NCI-H526 treated with DMSO at 0.1 percent for 48 hours (cell line): ENCODE results near the gene PDXP.

Experiments used
- DNase-seq: peaks from one replicate; lab custom pipeline; 2025; lab: John Stamatoyannopoulos, UW

PDXP gene

GRCh38 chr22:37697538-37697835 lies 39.0 kb downstream of the PDXP start:
- DNase-seq: no peak

DNA sequence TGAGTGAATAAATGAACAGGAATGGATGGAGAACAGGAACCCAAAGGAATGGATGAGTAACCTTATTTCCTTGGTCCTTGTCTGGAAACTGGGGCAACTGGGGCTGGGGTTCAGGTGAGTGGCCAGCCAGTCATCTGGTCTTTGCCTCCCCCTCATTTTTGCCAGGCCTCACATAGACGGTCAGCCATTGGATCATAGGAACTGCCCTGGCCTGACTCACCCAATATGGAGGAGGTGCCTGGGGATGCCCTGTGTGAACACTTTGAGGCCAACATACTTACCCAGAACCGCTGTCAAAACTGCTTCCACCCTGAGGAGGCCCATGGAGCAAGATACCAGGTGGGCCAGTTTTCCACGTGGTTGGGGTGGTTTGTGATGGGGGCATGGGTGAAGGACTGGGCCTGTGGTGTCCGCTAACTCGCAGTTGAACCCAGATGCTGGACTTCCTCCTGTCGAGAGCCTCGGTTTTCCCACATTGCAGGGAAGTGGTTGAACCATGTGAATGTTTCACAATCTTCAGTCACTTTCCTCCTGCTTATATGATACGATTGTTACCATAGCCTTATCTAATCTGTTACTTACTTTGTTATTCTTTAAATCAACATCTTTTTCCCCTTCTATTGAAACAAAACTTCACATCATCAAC lies 42.7 kb downstream of the PDXP start:
- DNase-seq: no peak

GRCh38 chr22:37703906-37704305 lies 45.4 kb downstream of the PDXP start:
- no peak for DNase-seq

DNA sequence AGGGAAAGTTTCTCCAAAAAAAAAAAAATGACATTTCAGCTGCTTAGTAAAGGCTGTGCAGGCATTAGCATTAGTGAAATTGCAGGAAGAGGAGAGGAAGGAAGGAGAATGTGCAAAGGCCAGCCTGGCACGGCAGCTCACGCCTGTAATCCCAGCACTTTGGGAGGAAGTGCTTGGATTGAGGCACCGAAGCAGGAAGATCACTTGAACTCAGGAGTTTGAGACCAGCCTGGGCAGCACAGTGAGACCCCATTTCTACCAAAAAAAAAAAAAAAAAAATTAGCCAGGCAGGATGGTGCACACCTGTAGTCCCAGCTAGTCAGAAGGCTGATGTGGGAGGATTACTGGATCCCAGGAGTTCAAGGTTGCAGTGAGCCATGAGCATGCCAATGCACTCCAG lies 46.1 kb downstream of the PDXP start:
- no peak for DNase-seq

DNA sequence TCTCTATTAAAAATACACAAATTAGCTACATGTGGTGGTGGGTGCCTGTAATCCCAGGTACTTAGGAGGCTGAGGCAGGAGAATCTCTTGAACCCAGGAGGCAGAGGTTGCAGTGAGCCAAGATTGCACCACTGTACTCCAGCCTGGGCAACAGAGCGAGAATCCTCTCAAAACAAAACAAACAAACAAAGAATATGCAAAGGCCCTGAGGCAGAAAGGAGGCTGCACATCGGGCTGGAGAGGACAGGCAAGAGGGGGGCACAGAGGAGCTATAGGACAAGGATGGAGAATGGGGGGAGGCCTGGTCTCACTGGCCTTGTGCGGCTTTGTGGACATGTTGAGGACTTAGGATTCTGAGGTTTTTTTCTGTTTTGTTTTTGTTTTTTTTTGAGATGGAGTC lies 46.7 kb downstream of the PDXP start:
- DNase-seq: no peak

DNA sequence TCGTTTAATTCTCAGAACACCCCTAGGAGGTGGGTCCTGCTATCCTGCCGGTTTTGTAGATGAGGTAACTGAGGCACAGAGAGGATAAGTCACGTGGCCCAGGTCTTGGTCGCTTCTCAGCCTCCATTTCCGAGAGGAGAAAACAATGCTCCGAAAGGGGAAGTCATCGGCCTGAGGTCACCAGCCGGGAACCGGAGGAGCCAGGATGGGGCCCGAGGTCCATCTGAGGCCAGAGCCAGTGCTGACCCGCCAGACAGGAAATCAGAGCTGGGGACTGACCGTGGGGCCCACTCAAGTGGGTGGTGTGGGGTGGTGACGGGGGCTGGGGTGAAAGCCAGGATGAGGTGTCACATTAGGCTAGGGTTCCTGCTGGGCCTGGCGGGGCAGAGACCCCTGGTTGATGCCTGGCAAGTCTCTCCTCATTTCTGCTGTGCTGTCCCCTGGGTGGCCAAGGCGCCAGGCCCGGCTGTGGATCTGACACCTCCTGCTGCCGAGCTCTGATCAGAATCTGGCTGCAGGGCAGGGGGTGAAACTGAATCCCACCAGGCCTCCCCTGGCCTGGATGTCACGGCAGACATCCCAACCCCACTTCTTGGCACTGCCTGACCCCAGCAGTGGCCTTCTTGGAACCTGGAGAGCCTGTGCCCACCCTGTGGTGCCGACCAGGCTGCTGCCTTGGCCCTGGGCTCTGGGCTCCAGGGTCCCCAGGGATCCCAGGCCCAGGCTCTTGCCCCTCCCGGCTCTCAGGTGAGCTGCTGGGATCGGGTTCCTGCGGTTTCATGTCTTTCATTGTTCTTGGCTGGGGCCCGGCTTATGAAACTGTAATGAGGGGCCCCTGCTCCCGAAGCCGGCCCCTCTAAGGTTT lies 50.3 kb downstream of the PDXP start:
- peak; percentile 20 for DNase-seq

DNA sequence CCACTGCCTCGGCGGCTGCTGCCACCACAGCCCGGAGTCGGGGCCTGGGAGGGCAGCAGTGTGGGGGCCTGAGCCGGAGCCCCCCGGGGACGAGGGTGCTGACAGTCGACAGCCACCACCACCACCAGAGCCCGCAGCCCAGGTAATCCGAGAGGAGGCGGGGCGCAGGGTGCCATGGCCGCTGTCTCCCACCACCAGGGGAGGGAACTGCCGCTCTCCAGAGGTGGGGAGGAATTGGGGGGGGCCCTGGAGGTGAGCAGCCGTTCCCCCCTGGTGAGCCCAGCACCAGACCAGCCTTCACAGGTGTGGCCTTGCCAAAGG lies 50.9 kb downstream of the PDXP start:
- no peak for DNase-seq

GRCh38 chr22:37710675-37711074 lies 52.2 kb downstream of the PDXP start:
- DNase-seq: no peak

- DNase-seq: no peak
Measured at GRCh38 chr22:37711490-37711889, 53.0 kb downstream of the PDXP start.

DNA sequence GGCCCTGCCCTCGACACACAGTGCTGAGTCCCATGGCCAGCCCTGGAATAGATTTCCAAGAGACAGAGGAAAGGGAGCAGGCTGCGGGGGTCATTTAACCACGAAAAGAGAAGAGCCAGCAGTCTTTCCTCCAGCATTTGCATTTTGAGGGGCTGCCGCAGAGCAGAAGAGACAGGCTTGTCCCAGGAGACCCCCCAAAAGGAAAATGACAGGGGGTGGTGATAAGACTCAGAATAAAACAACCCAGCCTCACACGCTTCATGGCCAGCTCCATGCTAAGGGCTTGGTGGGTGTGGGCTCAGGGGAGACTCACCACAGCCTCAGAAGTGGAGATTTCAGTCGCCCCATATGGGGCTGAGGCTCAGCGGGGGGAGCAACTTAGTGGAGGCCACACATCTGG lies 55.2 kb downstream of the PDXP start:
- no peak for DNase-seq

GRCh38 chr22:37714634-37715033 lies 56.1 kb downstream of the PDXP start:
- DNase-seq: no peak

DNA sequence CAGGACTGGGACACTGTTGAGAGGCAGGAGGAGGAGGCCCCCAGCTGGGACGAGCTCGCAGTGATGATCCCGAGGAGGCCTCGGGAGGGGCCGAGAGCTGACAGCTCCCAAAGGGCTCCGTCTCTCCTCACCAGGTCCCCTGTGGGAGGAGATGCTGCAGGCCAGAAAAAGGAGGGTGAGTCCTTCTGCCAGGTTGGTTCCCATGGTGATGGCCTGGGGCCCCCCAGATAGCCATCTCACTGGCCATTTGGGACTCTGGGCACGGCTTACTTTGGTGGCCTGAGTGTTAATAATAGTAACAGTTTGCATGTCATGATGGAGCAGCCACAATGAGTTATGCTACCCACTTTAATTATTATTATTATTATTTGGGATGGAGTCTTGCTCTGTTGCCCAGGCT lies 57.2 kb downstream of the PDXP start:
- DNase-seq: no peak
